Keratinocyte (primary cell): Measurements from ENCODE around the gene RAB6A. TPM values are rescaled to one million over a fixed set of nuclear protein-coding genes. Genes with fewer than 3 reads are reported as not detected.

Experiments used
- DNase-seq: peaks from one replicate; pipeline ENCODE4 v3.0.0-alpha.2; 2011; ENCODE audit warnings: low read depth, missing footprints, low spot score
- FAIRE-seq: peaks from 2 replicates; lab custom pipeline; 2011; peaks lifted over from hg19 to GRCh38; lab: Jason Lieb, UNC
- H2AFZ ChIP-seq: 2 replicates; pipeline ENCODE4 v1.6.0; 2012; ENCODE audit warnings: low read length, control low read depth, inconsistent platforms; ENCODE audit not compliant: control insufficient read depth
- H3K27ac ChIP-seq: 2 replicates; pipeline ENCODE4 v1.5.1; 2011; ENCODE audit warnings: low read length; ENCODE audit not compliant: control insufficient read depth, insufficient read depth
- H3K27me3 ChIP-seq: 3 replicates; pipeline ENCODE4 v1.6.0; 2011; ENCODE audit warnings: low read length; ENCODE audit not compliant: control insufficient read depth, insufficient read depth; ENCODE audit errors: extremely low read depth
- H3K36me3 ChIP-seq, 2 experiments: 2 replicates in 1 of 2; 3 replicates in 1 of 2; pipeline ENCODE4 v1.5.1; 2011; ENCODE audit warnings: low read length in 2 of 2, mild to moderate bottlenecking in 1 of 2; ENCODE audit not compliant: control insufficient read depth in 2 of 2, insufficient read depth in 2 of 2; ENCODE audit errors: extremely low read depth in 1 of 2
- H3K4me1 ChIP-seq: 3 replicates; pipeline ENCODE4 v1.5.1; 2011; ENCODE audit warnings: low read length; ENCODE audit not compliant: control insufficient read depth, insufficient read depth; ENCODE audit errors: extremely low read depth
- H3K4me2 ChIP-seq: 3 replicates; pipeline ENCODE4 v1.6.0; 2011; ENCODE audit warnings: low read depth, low read length; ENCODE audit not compliant: control insufficient read depth, insufficient read depth; ENCODE audit errors: extremely low read depth
- H3K4me3 ChIP-seq, 3 experiments: fragments of 200-600 bp in 1 of 3; sonication (generic) in 1 of 3; 2 replicates in 2 of 3; 3 replicates in 1 of 3; pipeline ENCODE4 v1.5.1; 2011 to 2016; ENCODE audit warnings: low read length in 3 of 3, mild to moderate bottlenecking in 3 of 3, control low read depth in 2 of 3, inconsistent platforms in 1 of 3, low read depth in 1 of 3, mixed read lengths in 1 of 3, mixed run types in 1 of 3, moderate library complexity in 1 of 3; ENCODE audit not compliant: control insufficient read depth in 2 of 3, insufficient read depth in 2 of 3; ENCODE audit errors: extremely low read depth in 1 of 3
- H3K79me2 ChIP-seq: 2 replicates; pipeline ENCODE4 v1.6.0; 2012; ENCODE audit warnings: low read length; ENCODE audit not compliant: control insufficient read depth, insufficient read depth
- H3K9ac ChIP-seq: 3 replicates; pipeline ENCODE4 v1.6.0; 2011; ENCODE audit warnings: low read length; ENCODE audit not compliant: control insufficient read depth, insufficient read depth; ENCODE audit errors: extremely low read depth
- H3K9me1 ChIP-seq: 3 replicates; pipeline ENCODE4 v1.6.0; 2011; ENCODE audit warnings: low read length; ENCODE audit not compliant: control insufficient read depth, insufficient read depth; ENCODE audit errors: extremely low read depth
- H3K9me3 ChIP-seq: 2 replicates; pipeline ENCODE4 v1.5.1; 2012; ENCODE audit warnings: low read depth, low read length; ENCODE audit not compliant: control insufficient read depth
- H4K20me1 ChIP-seq: 3 replicates; pipeline ENCODE4 v1.6.0; 2011; ENCODE audit warnings: low read length; ENCODE audit not compliant: control insufficient read depth, insufficient read depth; ENCODE audit errors: extremely low read depth
- CTCF ChIP-seq, 3 experiments: IDR thresholded peaks in 1 of 3; conservative IDR thresholded peaks in 1 of 3; optimal IDR thresholded peaks in 1 of 3; 2 replicates in 2 of 3; 3 replicates in 1 of 3; pipeline versions ENCODE3 to v1.5.1; 2011; ENCODE audit warnings: low read length in 3 of 3, mild to moderate bottlenecking in 3 of 3, moderate library complexity in 2 of 3, control low read depth in 1 of 3, inconsistent platforms in 1 of 3; ENCODE audit not compliant: insufficient read depth in 2 of 3; ENCODE audit errors: extremely low read depth in 1 of 3
- EZH2 ChIP-seq: IDR thresholded peaks from one replicate; pipeline ENCODE4 v1.6.1; 2012; ENCODE audit warnings: inconsistent platforms, mild to moderate bottlenecking, low read length, moderate library complexity
- dilution Hi-C: fragments of 300-500 bp; cut with MboI; formaldehyde crosslinking; loops from one replicate; pipeline ENCODE4 v1.7.0; 2020; ENCODE audit warnings: low sequenced_read_pairs; ENCODE audit not compliant: extremely low pct_ligation_motif_present
- polyA plus RNA-seq, 5 experiments: library from polyadenylated mRNA; depleted of rRNA in 3 of 5; stranded (reverse) in 3 of 5; stranded (forward) in 1 of 5; unstranded in 1 of 5; fragments of >200 nt; gene quantifications; 1 replicate in 1 of 5; 2 replicates in 3 of 5; 3 replicates in 1 of 5; pipeline versions ENCODE4 v1.2.1 to v1.2.3, GENCODE V29; 2011 to 2012; ENCODE audit warnings: missing spikeins in 2 of 5, low read depth in 1 of 5, low replicate concordance in 1 of 5

RAB6A gene
- polyA plus RNA-seq, 1 donor (not counting 4 experiments of a cell fraction or from before 2014, with no cell fraction given) = 142 TPM

DNA sequence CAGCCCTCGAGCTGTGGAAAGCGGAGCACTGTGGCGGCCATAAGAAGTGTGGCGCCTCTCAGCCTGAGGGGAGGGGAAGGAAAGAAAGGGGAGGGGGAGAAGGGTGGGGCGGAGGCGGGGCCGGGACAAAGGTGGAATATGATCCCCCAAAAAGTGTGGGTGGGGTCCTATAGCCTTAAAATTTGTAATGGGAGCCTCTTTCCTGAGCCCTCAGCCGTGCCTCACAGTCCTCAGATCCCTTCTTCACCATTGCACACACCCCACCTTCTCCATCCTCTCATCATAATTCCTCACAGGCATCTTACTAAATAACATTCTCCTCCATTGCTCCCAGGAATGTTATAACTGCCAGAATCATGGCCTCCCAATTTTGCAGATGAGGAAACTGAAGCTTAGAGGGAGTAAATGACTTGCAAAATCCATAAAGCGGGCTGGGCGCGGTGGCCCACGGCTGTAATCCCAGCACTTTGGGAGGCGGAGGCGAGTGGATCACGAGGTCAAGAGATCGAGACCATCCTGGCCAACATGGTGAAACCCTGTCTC lies 600 bp upstream of the RAB6A start:
- FAIRE-seq = no peak
- Histone ChIP-seq H3K36me3 (no peaks in the 10 kb centered on the region), H3K27me3 (no peaks in the 10 kb centered on the region), H3K27ac (peak overlapping the region; percentile 54), H3K4me3 (peak overlapping the region; percentile 25 to 57 (median 27)), H2AFZ (peak overlapping the region; percentile 79), H3K79me2 (peaks cover 43% of the 10 kb centered on the region), H3K9me3 (no peaks in the 10 kb centered on the region), H3K9me1 (no peaks in the 10 kb centered on the region), H3K4me2 (peak overlapping the region; percentile 80), H3K4me1 (peaks cover 19% of the 10 kb centered on the region), H3K9ac (peak overlapping the region; percentile 79), H4K20me1 (no peaks in the 10 kb centered on the region)
- DNase-seq = no peak
- no peak for TF ChIP-seq CTCF (optimal IDR thresholded peaks at IDR 0.05 in 1 of 3, IDR thresholded peaks at IDR 0.05 in 1 of 3, conservative IDR thresholded peaks at IDR 0.05 in 1 of 3; ENCODE audit: extremely low read depth in 1 of 3, insufficient read depth in 2 of 3, low read length in 3 of 3)
- dilution Hi-C loops = no loop called here

DNA sequence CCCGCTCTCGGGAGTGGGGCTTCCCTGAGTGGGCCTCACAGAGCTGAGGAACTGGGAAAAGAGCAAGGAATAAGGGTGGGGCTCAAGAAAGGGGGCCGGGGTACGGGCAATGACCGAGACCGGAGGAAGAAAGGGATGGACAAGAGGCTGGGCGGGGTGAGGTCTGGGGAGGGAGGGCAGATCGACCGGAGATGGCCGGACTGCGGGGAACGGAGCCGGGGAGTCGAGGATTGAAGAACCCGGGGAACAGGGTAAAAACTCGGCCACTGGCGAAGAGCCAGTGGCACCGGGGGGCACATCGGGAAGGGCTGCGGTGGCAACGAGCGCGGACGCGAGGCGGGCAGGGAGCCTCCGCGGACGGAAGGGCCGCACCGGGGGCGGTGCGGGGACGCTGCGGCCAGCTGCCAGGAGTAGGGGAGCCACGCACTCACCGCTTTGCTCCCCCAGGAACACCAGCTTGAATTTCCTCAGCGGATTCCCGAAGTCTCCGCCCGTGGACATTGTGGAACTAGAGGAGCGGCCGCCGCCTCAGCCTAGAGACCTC lies 667 bp downstream of the RAB6A start:
- Histone ChIP-seq H2AFZ (peak overlapping the region; percentile 86), H4K20me1 (no peaks in the 10 kb centered on the region), H3K9me1 (no peaks in the 10 kb centered on the region), H3K79me2 (peaks cover 55% of the 10 kb centered on the region), H3K4me1 (peaks cover 19% of the 10 kb centered on the region), H3K4me3 (peak overlapping the region; percentile 88 to 98 (median 92)), H3K27ac (peak overlapping the region; percentile 84), H3K9me3 (no peaks in the 10 kb centered on the region), H3K27me3 (no peaks in the 10 kb centered on the region), H3K36me3 (no peaks in the 10 kb centered on the region), H3K9ac (peak overlapping the region; percentile 79), H3K4me2 (peak overlapping the region; percentile 95)
- TF ChIP-seq CTCF (optimal IDR thresholded peaks at IDR 0.05 in 1 of 3, IDR thresholded peaks at IDR 0.05 in 1 of 3, conservative IDR thresholded peaks at IDR 0.05 in 1 of 3; ENCODE audit: extremely low read depth in 1 of 3, insufficient read depth in 2 of 3, low read length in 3 of 3) (no peak), EZH2 (no peak)
- FAIRE-seq (no peak), DNase-seq (no peak)
- dilution Hi-C loops = no loop called here
